ENCODE data around the gene SIPA1L3. TPM values are rescaled to one million over a fixed set of nuclear protein-coding genes. Genes with fewer than 3 reads are reported as not detected.

Gene SIPA1L3
- total RNA-seq, 2 experiments from 2014 or later, result 15.5 to 17.7 TPM

DNA sequence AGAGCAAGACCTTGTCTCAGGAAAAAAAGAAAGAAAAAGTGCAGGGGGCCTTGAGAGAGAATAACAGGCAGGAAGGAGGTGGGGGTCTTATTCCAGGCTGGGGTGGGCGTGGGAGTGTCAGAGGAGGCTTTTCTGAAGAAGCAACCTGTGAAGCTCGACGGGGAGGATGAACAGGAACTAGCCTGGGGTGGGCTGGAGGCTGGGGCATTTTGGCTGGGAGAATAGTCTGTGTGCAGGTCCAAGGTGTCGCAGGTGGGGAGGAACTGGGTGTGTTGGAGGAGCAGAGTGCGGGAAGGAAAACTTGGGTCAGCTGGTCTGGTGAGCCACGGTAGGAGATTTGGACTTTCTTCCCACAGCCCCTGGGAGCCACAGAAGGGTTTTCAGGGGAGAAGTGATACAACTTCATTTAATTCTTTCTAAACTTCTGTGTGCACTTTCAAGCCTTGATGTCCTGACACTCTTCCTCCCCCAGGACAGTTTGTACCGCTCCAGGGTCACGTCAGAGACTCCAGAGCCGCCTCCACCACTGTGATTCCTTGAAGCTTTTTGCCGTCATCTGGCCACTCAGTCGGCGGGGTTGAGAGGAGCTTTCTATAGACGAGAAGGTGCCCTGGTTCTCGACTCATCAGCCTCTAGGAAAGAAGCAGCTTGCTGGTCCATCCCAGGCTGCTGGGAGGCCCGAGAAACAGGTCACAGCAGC, 138.7 kb downstream of the SIPA1L3 start:
- Histone ChIP-seq H3K4me1 (ENCODE audit: insufficient read depth, low read length) (peaks cover 42% of the 10 kb centered on the region), H3K9me3 (ENCODE audit: control insufficient read depth in 1 of 2, insufficient read depth in 1 of 2, low read length in 2 of 2) (no peaks in the 10 kb centered on the region), H3K4me3 (ENCODE audit: low read length) (no peak overlapping the region), H3K27ac (ENCODE audit: low read depth in 1 of 2, low read length in 2 of 2) (no peak overlapping the region), H3K36me3 (ENCODE audit: insufficient read depth, low read length) (no peaks in the 10 kb centered on the region), H3K27me3 (ENCODE audit: control insufficient read depth in 1 of 2, insufficient read depth in 2 of 2, low read length in 2 of 2) (no peaks in the 10 kb centered on the region)
- POLR2A ChIA-PET, result no interaction called here
- Mint-ChIP-seq H3K4me3 (peak overlapping the region; percentile 23), H3K9me3 (no peaks in the 10 kb centered on the region), H3K4me1 (ENCODE audit: low read depth) (peaks cover 47% of the 10 kb centered on the region), H3K27ac (peak overlapping the region; percentile 98), H3K36me3 (ENCODE audit: low read depth) (no peaks in the 10 kb centered on the region), H3K27me3 (no peaks in the 10 kb centered on the region)
- ATAC-seq (ENCODE audit: poor library complexity) (no peak), DNase-seq (no peak)
- intact Hi-C loops (cut with DNase I, micrococcal nuclease), result no loop called here
- TF ChIP-seq, protein P1, sequence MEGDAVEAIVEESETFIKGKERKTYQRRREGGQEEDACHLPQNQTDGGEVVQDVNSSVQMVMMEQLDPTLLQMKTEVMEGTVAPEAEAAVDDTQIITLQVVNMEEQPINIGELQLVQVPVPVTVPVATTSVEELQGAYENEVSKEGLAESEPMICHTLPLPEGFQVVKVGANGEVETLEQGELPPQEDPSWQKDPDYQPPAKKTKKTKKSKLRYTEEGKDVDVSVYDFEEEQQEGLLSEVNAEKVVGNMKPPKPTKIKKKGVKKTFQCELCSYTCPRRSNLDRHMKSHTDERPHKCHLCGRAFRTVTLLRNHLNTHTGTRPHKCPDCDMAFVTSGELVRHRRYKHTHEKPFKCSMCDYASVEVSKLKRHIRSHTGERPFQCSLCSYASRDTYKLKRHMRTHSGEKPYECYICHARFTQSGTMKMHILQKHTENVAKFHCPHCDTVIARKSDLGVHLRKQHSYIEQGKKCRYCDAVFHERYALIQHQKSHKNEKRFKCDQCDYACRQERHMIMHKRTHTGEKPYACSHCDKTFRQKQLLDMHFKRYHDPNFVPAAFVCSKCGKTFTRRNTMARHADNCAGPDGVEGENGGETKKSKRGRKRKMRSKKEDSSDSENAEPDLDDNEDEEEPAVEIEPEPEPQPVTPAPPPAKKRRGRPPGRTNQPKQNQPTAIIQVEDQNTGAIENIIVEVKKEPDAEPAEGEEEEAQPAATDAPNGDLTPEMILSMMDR (IDR thresholded peaks at IDR 0.05), result no peak
- CTCF ChIA-PET, result no interaction called here

DNA sequence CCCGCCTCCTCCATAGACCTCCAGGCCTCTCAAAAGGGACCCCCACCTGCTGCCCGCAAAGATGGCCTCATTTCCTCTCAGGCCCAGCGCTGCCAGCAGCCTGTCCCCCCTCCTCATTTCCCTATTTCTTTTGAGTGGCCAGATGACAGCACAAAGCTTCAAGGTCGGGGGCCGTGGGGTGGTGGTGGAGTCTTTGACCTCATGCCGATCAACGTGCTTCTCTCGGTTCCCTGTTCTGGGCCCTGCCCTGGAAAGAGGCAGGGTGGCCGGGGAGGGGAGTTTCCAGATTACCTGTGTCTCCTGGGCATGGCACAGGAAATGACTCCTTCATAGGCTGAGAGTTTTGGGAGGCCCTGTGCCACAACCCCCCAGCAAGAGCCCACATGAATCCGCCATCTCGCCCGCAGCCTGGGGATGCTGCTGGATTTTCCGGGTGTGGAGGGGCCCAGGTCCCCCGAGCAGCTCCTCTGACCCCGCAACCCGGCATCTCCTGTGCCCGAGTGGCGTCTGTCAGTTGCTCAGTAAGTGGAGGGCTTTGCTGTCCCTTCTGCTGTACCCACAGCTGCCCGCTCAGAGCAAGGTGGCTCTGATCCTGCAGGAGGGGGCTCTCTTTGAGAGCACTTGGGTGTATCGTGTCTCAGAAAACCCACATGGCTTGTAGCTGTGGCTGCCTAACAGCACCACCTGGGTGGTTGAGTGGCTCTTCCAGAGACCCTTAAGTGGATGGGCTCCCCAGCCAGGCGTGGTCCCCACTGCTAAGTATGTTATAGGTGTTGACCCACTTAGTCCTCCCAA, 139.4 kb downstream of the SIPA1L3 start:
- H3K4me1 Mint-ChIP-seq (ENCODE audit: low read depth), result peaks cover 47% of the 10 kb centered on the region
- no peaks in the 10 kb centered on the region for H3K9me3 Mint-ChIP-seq
- peak in 4 of 14 experiments; percentile 2 to 43 (median 26) for DNase-seq
- H3K36me3 ChIP-seq (ENCODE audit: insufficient read depth, low read length), result no peaks in the 10 kb centered on the region
- no peak overlapping the region for H3K4me3 ChIP-seq (ENCODE audit: low read length)
- H3K4me1 ChIP-seq (ENCODE audit: insufficient read depth, low read length), result peaks cover 42% of the 10 kb centered on the region
- POLR2A ChIA-PET, result no interaction called here
- no peaks in the 10 kb centered on the region for H3K27me3 Mint-ChIP-seq
- H3K27me3 ChIP-seq (ENCODE audit: control insufficient read depth in 1 of 2, insufficient read depth in 2 of 2, low read length in 2 of 2), result no peaks in the 10 kb centered on the region
- ATAC-seq (ENCODE audit: poor library complexity), result no peak
- no peaks in the 10 kb centered on the region for H3K36me3 Mint-ChIP-seq (ENCODE audit: low read depth)
- intact Hi-C loops (cut with DNase I, micrococcal nuclease), result no loop called here
- CTCF ChIA-PET, result no interaction called here
- peak overlapping the region; percentile 98 for H3K27ac Mint-ChIP-seq
- H3K4me3 Mint-ChIP-seq, result no peak overlapping the region
- H3K9me3 ChIP-seq (ENCODE audit: control insufficient read depth in 1 of 2, insufficient read depth in 1 of 2, low read length in 2 of 2), result no peaks in the 10 kb centered on the region
- peak overlapping the region in 1 of 2 donors; percentile 83 for H3K27ac ChIP-seq (ENCODE audit: low read depth in 1 of 2, low read length in 2 of 2)
- TF ChIP-seq, protein P1 (IDR thresholded peaks at IDR 0.05), result no peak

GRCh38 chr19:38047049-38047438, 140.0 kb downstream of the SIPA1L3 start:
- POLR2A ChIA-PET, result interaction anchor here (2.9 kb wide), 1 partner anchor 140 kb away, joined by 35 read pairs; the partner anchor contains the start of genes SIPA1L3 and WDR87
- H3K9me3 ChIP-seq (ENCODE audit: control insufficient read depth in 1 of 2, insufficient read depth in 1 of 2, low read length in 2 of 2), result no peaks in the 10 kb centered on the region
- DNase-seq (peak in 4 of 14 experiments; percentile 21 to 45 (median 28)), ATAC-seq (ENCODE audit: poor library complexity) (no peak)
- no peaks in the 10 kb centered on the region for H3K27me3 ChIP-seq (ENCODE audit: control insufficient read depth in 1 of 2, insufficient read depth in 2 of 2, low read length in 2 of 2)
- Mint-ChIP-seq H3K27me3 (no peaks in the 10 kb centered on the region), H3K36me3 (ENCODE audit: low read depth) (no peaks in the 10 kb centered on the region), H3K4me1 (ENCODE audit: low read depth) (peaks cover 47% of the 10 kb centered on the region), H3K27ac (peak overlapping the region; percentile 98), H3K4me3 (no peak overlapping the region), H3K9me3 (peaks cover 2% of the 10 kb centered on the region)
- intact Hi-C loops (cut with DNase I, micrococcal nuclease), result no loop called here
- H3K4me3 ChIP-seq (ENCODE audit: low read length), result no peak overlapping the region
- peak overlapping the region; percentile 78 to 83 for H3K27ac ChIP-seq (ENCODE audit: low read depth in 1 of 2, low read length in 2 of 2)
- no peaks in the 10 kb centered on the region for H3K36me3 ChIP-seq (ENCODE audit: insufficient read depth, low read length)
- TF ChIP-seq, protein P1 (IDR thresholded peaks at IDR 0.05), result no peak
- H3K4me1 ChIP-seq (ENCODE audit: insufficient read depth, low read length), result peaks cover 42% of the 10 kb centered on the region
- CTCF ChIA-PET, result no interaction called here
